Spleen (tissue), 7 donors: ENCODE data around the gene CEP350.

Experiments used
- POLR2A ChIP-seq, 3 donors: fragments of 450-650 bp; IDR thresholded peaks; one replicate each; pipeline ENCODE4 v1.5.1; 2017; ENCODE audit warnings: antibody characterized with exemption in 3 of 3, mild to moderate bottlenecking in 1 of 3
- TF ChIP-seq, protein P1 (sequence below), 11 experiments: fragments of 200-600 bp in 7 of 11; fragments of 450-650 bp in 4 of 11; sonication (generic) in 4 of 11; IDR thresholded peaks in 8 of 11; conservative IDR thresholded peaks in 3 of 11; 1 replicate in 7 of 11; 2 replicates in 4 of 11; pipeline versions ENCODE4 v1.4.0 to v1.8.0; 2016 to 2021; ENCODE audit warnings: antibody characterized with exemption in 11 of 11, inconsistent platforms in 4 of 11, mild to moderate bottlenecking in 1 of 11
- donor health status: DM: no; HTN: no; CAD: no; lungs with moderate emphysema.
- donor health status: DM: no; HTN: no; CAD: no.
- donor health status: DM: no; HTN: no; CAD: no.

DNA sequence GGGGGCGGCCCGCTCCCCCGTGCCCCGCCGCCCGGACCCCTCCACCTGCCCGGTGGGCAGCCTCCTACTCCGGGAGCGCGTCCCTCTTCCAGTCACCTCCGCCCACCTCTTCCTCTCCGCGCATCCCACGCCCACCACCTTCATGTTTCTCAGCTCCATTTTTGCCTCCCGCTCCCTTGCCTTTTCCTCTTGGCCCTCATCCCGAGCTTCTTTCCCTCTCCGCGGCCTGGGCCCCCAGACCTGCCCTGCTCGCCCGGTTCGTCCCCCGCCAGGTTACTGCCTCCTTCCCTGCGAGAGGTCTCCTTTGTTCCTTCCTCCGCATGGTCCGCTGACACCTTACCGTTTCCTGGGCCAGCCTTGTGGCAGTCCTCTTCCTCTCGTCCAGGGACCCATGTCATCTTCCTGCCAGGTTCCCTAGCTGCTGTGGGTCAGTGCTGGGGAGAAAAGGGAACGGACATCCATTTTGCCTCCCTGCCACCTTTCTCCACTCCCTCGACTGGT lies 200.6 kb downstream of the CEP350 start:
- TF ChIP-seq, protein P1, sequence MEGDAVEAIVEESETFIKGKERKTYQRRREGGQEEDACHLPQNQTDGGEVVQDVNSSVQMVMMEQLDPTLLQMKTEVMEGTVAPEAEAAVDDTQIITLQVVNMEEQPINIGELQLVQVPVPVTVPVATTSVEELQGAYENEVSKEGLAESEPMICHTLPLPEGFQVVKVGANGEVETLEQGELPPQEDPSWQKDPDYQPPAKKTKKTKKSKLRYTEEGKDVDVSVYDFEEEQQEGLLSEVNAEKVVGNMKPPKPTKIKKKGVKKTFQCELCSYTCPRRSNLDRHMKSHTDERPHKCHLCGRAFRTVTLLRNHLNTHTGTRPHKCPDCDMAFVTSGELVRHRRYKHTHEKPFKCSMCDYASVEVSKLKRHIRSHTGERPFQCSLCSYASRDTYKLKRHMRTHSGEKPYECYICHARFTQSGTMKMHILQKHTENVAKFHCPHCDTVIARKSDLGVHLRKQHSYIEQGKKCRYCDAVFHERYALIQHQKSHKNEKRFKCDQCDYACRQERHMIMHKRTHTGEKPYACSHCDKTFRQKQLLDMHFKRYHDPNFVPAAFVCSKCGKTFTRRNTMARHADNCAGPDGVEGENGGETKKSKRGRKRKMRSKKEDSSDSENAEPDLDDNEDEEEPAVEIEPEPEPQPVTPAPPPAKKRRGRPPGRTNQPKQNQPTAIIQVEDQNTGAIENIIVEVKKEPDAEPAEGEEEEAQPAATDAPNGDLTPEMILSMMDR (IDR thresholded peaks at IDR 0.05 in 8 of 11, conservative IDR thresholded peaks at IDR 0.05 in 3 of 11), result no peak
- TF ChIP-seq POLR2A (IDR thresholded peaks at IDR 0.05), result no peak
